HCT116 (cell line): ENCODE results near the gene RPL7A. TPM values are rescaled to one million over a fixed set of nuclear protein-coding genes. Genes with fewer than 3 reads are reported as not detected.

Experiments used
- ATAC-seq: fragments of 200-7000 bp; cut with Tn5 transposase; 2 replicates; pipeline ENCODE4 v1.9.1; 2020; ENCODE audit warnings: mild to moderate bottlenecking, moderate library complexity
- BruUV-seq: library from RNA; stranded (reverse); fragments of 400-500 nt; replicated peaks from 2 replicates; lab custom pipeline; 2021; lab: Mats Ljungman, UMichigan
- CTCF ChIA-PET: fragments of 300-600 bp; sonication (Branson Sonifier 250); formaldehyde crosslinking; loops from one replicate; lab custom pipeline; 2021; ENCODE audit warnings: antibody characterized with exemption; lab: Charles Lee
- POLR2A ChIA-PET: fragments of 300-600, 350-600 bp; sonication (Branson Sonifier 250); formaldehyde crosslinking; loops from one replicate; lab custom pipeline; 2021; ENCODE audit warnings: antibody characterized with exemption; lab: Charles Lee
- RAD21 ChIA-PET, 2 experiments: fragments of 300-600 bp; sonication (Branson Sonifier 250); formaldehyde crosslinking; loops; one replicate each; lab custom pipeline; 2023; ENCODE audit warnings: low total read pairs in 2 of 2; ENCODE audit not compliant: uncharacterized antibody in 2 of 2, unreplicated experiment in 2 of 2, low non-redundant PET in 1 of 2; lab: Charles Lee
- DNase-seq: peaks from one replicate; pipeline ENCODE4 v3.0.0-alpha.2; 2010; ENCODE audit warnings: low read depth, low spot score
- H2AFZ ChIP-seq: fragments of 200-600 bp; shearing (Covaris generic), sonication (generic); 2 replicates; pipeline ENCODE4 v1.6.1; 2017; ENCODE audit warnings: low read depth, mixed run types, mixed read lengths, antibody characterized with exemption, low read length; ENCODE audit not compliant: poor library complexity, severe bottlenecking
- H3K27ac ChIP-seq: 2 replicates; pipeline ENCODE4 v1.5.1; 2012; ENCODE audit warnings: low read depth, low read length
- H3K27me3 ChIP-seq: fragments of 200-600 bp; sonication (generic); 2 replicates; pipeline ENCODE4 v1.6.1; 2016; ENCODE audit warnings: mixed run types, low read length, mixed read lengths; ENCODE audit not compliant: insufficient read depth
- H3K36me3 ChIP-seq, 2 experiments: fragments of 200-500 bp in 1 of 2; fragments of 200-600 bp in 1 of 2; sonication (Bioruptor generic) in 1 of 2; sonication (generic) in 1 of 2; 2 replicates each; pipeline versions ENCODE4 v1.5.1 to v1.6.1; 2014 to 2016; ENCODE audit warnings: low read length in 2 of 2, inconsistent platforms in 1 of 2, mixed read lengths in 1 of 2, mixed run types in 1 of 2; ENCODE audit not compliant: insufficient read depth in 2 of 2, control insufficient read depth in 1 of 2
- H3K4me1 ChIP-seq, 2 experiments: fragments of 200-600 bp in 1 of 2; sonication (generic) in 1 of 2; 2 replicates each; pipeline versions ENCODE4 v1.5.1 to v1.6.1; 2012 to 2017; ENCODE audit warnings: low read length in 2 of 2, inconsistent platforms in 1 of 2, mild to moderate bottlenecking in 1 of 2, mixed read lengths in 1 of 2, mixed run types in 1 of 2, moderate library complexity in 1 of 2; ENCODE audit not compliant: insufficient read depth in 2 of 2, control insufficient read depth in 1 of 2
- H3K4me2 ChIP-seq: fragments of 200-600 bp; sonication (generic); 2 replicates; pipeline ENCODE4 v1.6.1; 2017; ENCODE audit warnings: mixed run types, low read length, mixed read lengths
- H3K4me3 ChIP-seq, 2 experiments: fragments of 200-600 bp in 1 of 2; sonication (generic) in 1 of 2; replicated peaks in 1 of 2; 2 replicates each; pipeline ENCODE4 v1.5.1; 2011 to 2016; ENCODE audit warnings: low read length in 2 of 2, control low read depth in 1 of 2, low read depth in 1 of 2, mild to moderate bottlenecking in 1 of 2, mixed read lengths in 1 of 2, mixed run types in 1 of 2
- H3K79me2 ChIP-seq: fragments of 200-600 bp; sonication (generic); 2 replicates; pipeline ENCODE4 v1.6.1; 2017; ENCODE audit warnings: mild to moderate bottlenecking, mixed run types, low read length, moderate library complexity, mixed read lengths; ENCODE audit not compliant: insufficient read depth
- H3K9ac ChIP-seq: fragments of 200-600 bp; sonication (generic); 2 replicates; pipeline ENCODE4 v1.6.1; 2016; ENCODE audit warnings: low read length, mixed read lengths
- H3K9me2 ChIP-seq: fragments of 200-600 bp; sonication (generic), shearing (Covaris generic); 2 replicates; pipeline ENCODE4 v1.6.1; 2017; ENCODE audit warnings: mixed run types, mild to moderate bottlenecking, moderate library complexity; ENCODE audit not compliant: insufficient read depth
- H3K9me3 ChIP-seq, 2 experiments: fragments of 200-500 bp in 1 of 2; fragments of 200-600 bp in 1 of 2; sonication (Bioruptor generic) in 1 of 2; sonication (generic) in 1 of 2; 2 replicates each; pipeline ENCODE4 v1.6.1; 2014 to 2017; ENCODE audit warnings: low read length in 2 of 2, mixed read lengths in 2 of 2, inconsistent platforms in 1 of 2, low read depth in 1 of 2, mild to moderate bottlenecking in 1 of 2, mixed run types in 1 of 2, moderate library complexity in 1 of 2; ENCODE audit not compliant: control insufficient read depth in 1 of 2, insufficient read depth in 1 of 2
- H4K20me1 ChIP-seq: fragments of 200-600 bp; sonication (generic), shearing (Covaris generic); 2 replicates; pipeline ENCODE4 v1.6.1; 2017; ENCODE audit warnings: mixed run types, mild to moderate bottlenecking, moderate library complexity; ENCODE audit not compliant: insufficient read depth
- EZH2phosphoT487 ChIP-seq: fragments of 200-600 bp; IDR thresholded peaks from 2 replicates; pipeline ENCODE4 v1.6.1; 2018; ENCODE audit warnings: antibody characterized with exemption, borderline replicate concordance
- JUND ChIP-seq: IDR thresholded peaks from 2 replicates; pipeline ENCODE4 v1.6.1; 2012
- POLR2A ChIP-seq: IDR thresholded peaks from 2 replicates; pipeline ENCODE4 v1.7.0; 2011; ENCODE audit warnings: borderline replicate concordance; ENCODE audit not compliant: insufficient read depth, insufficient read length; ENCODE audit errors: extremely low read depth
- SRF ChIP-seq: IDR thresholded peaks from 2 replicates; pipeline ENCODE4 v1.6.1; 2012; ENCODE audit warnings: low read depth
- YY1 ChIP-seq: IDR thresholded peaks from 2 replicates; pipeline ENCODE4 v1.6.1; 2011; ENCODE audit warnings: low read length, low read depth, moderate library complexity, mild to moderate bottlenecking; ENCODE audit not compliant: insufficient replicate concordance; ENCODE audit errors: extremely low read depth
- ZNF274 ChIP-seq: fragments of 200-500 bp; sonication (Bioruptor generic); IDR thresholded peaks from 2 replicates; pipeline ENCODE4 v1.6.1; 2014; ENCODE audit warnings: mild to moderate bottlenecking, low read depth, low read length, inconsistent platforms
- intact Hi-C: fragments of 100-400 bp; cut with micrococcal nuclease; formaldehyde crosslinking; loops from 2 replicates; pipeline ENCODE4 v1.10.0; 2022
- total RNA-seq: library from RNA; stranded (reverse); gene quantifications from one replicate; pipeline ENCODE4 v1.2.1, GENCODE V29; 2021; ENCODE audit not compliant: unreplicated experiment

The RPL7A gene
- total RNA-seq, 1 experiment from 2014 or later: 2,837 TPM

DNA sequence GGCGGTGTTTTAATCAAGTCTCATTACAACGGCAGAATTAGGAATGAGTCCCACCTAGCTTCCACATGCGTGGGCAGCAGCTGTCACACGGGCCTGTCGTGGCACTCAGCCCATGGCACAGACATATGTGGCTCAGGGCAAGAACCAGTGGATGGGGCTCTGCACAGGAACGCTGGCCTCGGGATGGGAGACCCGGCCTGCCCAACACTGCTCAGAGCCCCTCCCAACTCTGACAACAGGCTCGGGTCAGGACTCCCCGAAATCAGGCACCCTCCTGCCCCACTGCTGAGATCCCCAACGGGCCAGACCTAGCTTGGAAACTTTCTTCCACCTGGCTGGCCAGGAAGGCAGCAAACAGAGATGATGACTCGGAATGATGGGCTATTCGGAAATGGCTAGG is 7.1 kb upstream of the RPL7A start:
- no peak for ATAC-seq
- ChIA-PET POLR2A (interaction anchor here (1.3 kb wide), 1 partner anchor 9 kb away, joined by 4 read pairs; no protein-coding TSS in a partner anchor), RAD21 (no interaction called here), CTCF (no interaction called here)
- intact Hi-C loops: no loop called here
- BruUV-seq: no TSS peak
- H3K36me3 ChIP-seq: peaks cover 33 to 45% of the 10 kb centered on the region in 2 experiments
- DNase-seq: no peak
- H3K27ac ChIP-seq: no peak overlapping the region
- TF ChIP-seq EZH2phosphoT487: no peak
- peaks cover 3 to 11% of the 10 kb centered on the region in 2 experiments; a peak in 2 of 4 replicates for H3K4me1 ChIP-seq
- H3K4me3 ChIP-seq: no peak overlapping the region
- H3K27me3 ChIP-seq: no peaks in the 10 kb centered on the region
- no peak overlapping the region for H2AFZ ChIP-seq
- no peak overlapping the region for H3K9ac ChIP-seq
- H3K79me2 ChIP-seq: peaks cover 9% of the 10 kb centered on the region
- H4K20me1 ChIP-seq: no peaks in the 10 kb centered on the region
- H3K4me2 ChIP-seq: no peak overlapping the region
- H3K9me3 ChIP-seq: no peaks in the 10 kb centered on the region
- H3K9me2 ChIP-seq: no peaks in the 10 kb centered on the region

DNA sequence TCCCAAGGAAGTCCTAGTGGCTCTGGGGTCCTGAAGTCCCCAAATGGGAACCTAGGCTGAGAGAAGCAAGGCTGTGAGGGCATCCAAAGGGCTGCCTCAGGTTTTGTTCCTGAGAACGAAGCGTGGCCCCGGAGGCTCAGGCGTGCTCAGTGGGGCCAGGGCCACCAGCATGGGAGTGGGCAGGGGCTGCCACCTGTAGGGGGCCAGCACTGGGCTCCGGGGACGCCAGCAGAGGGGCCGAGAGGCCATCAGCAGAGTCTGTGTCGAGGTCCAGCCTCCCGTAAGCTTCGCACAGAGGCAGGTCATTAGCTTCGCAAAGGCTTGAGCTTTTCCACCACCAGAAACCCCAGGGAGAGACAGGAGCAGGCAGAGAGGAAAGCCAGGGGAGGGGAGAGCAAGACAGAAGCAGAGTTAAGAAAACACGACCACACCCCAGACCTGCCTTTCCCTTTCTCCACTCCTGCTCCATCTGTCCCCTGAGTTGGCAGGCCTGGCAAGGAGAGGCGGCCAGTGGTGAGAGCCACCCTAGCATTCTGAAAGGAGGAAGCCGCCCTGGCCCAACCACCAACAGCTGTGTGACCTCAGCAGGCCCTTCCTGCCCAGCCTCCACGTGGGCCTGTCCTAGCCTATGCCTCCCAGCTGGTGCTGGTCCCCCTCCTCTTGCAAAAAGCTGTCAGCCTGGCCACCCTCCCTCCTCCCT is 6.5 kb upstream of the RPL7A start:
- Histone ChIP-seq H2AFZ (no peak overlapping the region), H3K9me2 (no peaks in the 10 kb centered on the region), H3K36me3 (peaks cover 33 to 45% of the 10 kb centered on the region in 2 experiments), H3K27ac (no peak overlapping the region), H3K9ac (no peak overlapping the region), H3K9me3 (no peaks in the 10 kb centered on the region), H3K4me3 (no peak overlapping the region), H3K4me1 (peaks cover 7 to 12% of the 10 kb centered on the region in 2 experiments), H3K27me3 (no peaks in the 10 kb centered on the region), H3K4me2 (no peak overlapping the region), H3K79me2 (peaks cover 13% of the 10 kb centered on the region; the same call in 1 of the 2 replicates), H4K20me1 (no peaks in the 10 kb centered on the region)
- POLR2A ChIA-PET: interaction anchor here (1.0 kb wide), 1 partner anchor 15 kb away, joined by 4 read pairs; the partner anchor contains the start of genes SURF1 and SURF2
- no TSS peak for BruUV-seq
- DNase-seq (no peak), ATAC-seq (0 out of 2 replicates have a peak, but pooled peaks have one; percentile 4)
- TF ChIP-seq POLR2A (no peak), SRF (no peak), JUND (no peak), YY1 (no peak), ZNF274 (no peak)
- RAD21 ChIA-PET: no interaction called here
- intact Hi-C loops: no loop called here
- CTCF ChIA-PET: interaction anchor here (0.7 to 0.8 kb wide), 2 partner anchors 10 to 12 kb away, joined by 3 read pairs; no protein-coding TSS in a partner anchor
